Nephron progenitor cell (in vitro differentiated cells): ENCODE results near the gene ACRBP.

Source experiments
- DNase-seq: peaks from one replicate; pipeline ENCODE4 v3.0.0; 2021
- H3K27ac Mint-ChIP-seq: 2 replicates; pipeline ENCODE4 v1.8.0; 2021; ENCODE audit warnings: mild to moderate bottlenecking, moderate library complexity, mixed read lengths
- H3K27me3 Mint-ChIP-seq: 2 replicates; pipeline ENCODE4 v1.8.0; 2021; ENCODE audit warnings: mild to moderate bottlenecking, low read depth, mixed read lengths; ENCODE audit not compliant: poor library complexity
- H3K36me3 Mint-ChIP-seq: 2 replicates; pipeline ENCODE4 v1.8.0; 2021; ENCODE audit warnings: low read depth, mixed read lengths
- H3K4me1 Mint-ChIP-seq: 2 replicates; pipeline ENCODE4 v1.8.0; 2021; ENCODE audit warnings: mixed read lengths
- H3K4me3 Mint-ChIP-seq: 2 replicates; pipeline ENCODE4 v1.8.0; 2021; ENCODE audit warnings: mild to moderate bottlenecking, moderate library complexity, mixed read lengths
- H3K9me3 Mint-ChIP-seq: 2 replicates; pipeline ENCODE4 v1.8.0; 2021; ENCODE audit warnings: mild to moderate bottlenecking, moderate library complexity, mixed read lengths
- TF ChIP-seq, protein P1 (sequence below): fragments of 200-600 bp; sonication (generic); IDR thresholded peaks from 2 replicates; pipeline ENCODE4 v1.5.0; 2021; ENCODE audit warnings: antibody characterized with exemption

Gene ACRBP

DNA sequence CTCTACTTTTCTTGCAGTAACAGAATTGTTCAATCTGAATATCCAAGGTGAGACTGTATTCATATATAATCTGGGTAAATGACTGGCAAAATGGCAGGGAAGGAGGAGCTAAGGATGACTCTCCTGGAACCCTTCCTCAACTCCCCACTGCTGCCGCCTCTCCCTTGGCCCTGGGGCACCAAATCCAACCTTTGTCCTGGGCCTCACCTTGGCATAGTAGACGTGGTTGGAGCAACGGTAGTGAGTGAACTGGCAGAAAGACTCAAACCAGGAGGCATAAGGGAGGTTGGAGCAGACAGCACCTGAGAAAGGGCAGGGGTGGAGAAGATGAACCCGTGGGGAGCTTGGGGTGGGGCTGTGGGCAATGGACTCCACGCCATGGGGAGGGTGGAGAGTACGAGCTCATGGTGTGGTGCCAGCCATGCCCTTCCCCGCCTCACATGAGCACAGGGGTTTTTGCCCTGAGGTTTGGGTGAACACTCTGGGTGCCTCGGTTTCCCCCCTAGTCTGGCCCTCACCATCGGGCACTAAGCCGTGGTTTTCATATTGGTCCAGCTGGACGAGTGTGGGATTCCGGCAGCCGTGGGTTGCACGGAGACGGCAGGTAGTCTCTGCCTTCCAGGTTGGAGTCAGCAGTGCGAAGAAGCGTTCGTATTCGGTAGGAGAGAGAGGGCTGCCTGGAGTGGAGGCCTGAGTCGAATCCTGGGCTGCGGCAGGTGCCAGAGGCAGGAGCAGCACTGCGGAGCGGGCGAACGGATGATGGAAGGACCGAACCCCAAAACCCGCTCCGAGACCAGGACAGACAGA is 753 bp downstream of the ACRBP start:
- Mint-ChIP-seq H3K4me1 (peaks cover 25% of the 10 kb centered on the region), H3K36me3 (peaks cover 34% of the 10 kb centered on the region), H3K9me3 (peaks cover 13% of the 10 kb centered on the region), H3K4me3 (peak overlapping the region; percentile 86), H3K27ac (peak overlapping the region; percentile 65), H3K27me3 (peaks cover 6% of the 10 kb centered on the region)
- TF ChIP-seq, protein P1, sequence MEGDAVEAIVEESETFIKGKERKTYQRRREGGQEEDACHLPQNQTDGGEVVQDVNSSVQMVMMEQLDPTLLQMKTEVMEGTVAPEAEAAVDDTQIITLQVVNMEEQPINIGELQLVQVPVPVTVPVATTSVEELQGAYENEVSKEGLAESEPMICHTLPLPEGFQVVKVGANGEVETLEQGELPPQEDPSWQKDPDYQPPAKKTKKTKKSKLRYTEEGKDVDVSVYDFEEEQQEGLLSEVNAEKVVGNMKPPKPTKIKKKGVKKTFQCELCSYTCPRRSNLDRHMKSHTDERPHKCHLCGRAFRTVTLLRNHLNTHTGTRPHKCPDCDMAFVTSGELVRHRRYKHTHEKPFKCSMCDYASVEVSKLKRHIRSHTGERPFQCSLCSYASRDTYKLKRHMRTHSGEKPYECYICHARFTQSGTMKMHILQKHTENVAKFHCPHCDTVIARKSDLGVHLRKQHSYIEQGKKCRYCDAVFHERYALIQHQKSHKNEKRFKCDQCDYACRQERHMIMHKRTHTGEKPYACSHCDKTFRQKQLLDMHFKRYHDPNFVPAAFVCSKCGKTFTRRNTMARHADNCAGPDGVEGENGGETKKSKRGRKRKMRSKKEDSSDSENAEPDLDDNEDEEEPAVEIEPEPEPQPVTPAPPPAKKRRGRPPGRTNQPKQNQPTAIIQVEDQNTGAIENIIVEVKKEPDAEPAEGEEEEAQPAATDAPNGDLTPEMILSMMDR: no peak
- no peak for DNase-seq

DNA sequence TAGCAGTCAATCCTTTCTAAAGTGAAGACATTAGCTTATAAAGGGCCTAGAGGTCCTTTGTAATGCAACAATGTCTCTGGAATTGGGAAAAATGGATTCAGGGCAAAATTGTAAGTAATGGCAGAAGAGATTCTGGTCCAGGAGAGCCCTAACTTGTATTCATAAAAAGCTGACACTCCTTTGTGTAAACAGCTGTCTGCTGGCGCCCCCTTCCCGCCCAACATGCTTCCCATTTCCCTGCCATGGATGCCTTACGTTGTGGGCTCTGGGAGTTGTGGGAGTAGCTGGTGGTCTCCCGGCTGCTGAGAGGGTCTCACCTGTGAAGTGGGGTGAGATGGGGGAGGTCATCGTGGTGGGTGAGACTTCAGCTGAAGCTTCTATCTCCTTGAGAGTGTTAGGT is 2.3 kb downstream of the ACRBP start:
- H3K4me1 Mint-ChIP-seq: peaks cover 25% of the 10 kb centered on the region

DNA sequence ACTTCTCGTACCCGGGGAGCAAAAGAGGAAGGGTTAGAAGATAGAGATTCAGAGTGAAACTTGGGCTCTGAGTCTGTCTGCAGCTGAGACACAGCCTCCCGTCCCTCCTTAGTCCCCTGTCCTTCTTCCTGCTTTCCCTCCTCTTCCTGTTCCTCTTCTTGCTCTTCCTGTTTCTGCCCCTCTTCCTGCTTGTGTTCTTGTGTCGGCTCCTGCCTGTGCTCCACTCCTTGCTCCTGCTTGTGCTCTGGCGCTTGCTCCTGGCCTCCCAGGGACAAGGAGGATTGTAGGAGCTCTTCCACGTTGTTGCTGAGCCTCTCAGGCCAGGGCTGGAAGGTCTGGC is 3.0 kb downstream of the ACRBP start:
- no peak overlapping the region for H3K4me3 Mint-ChIP-seq
- peaks cover 9% of the 10 kb centered on the region for H3K27me3 Mint-ChIP-seq
- peaks cover 13% of the 10 kb centered on the region for H3K9me3 Mint-ChIP-seq
- TF ChIP-seq, protein P1: no peak
- no peak for DNase-seq
- peak overlapping the region; percentile 83 for H3K27ac Mint-ChIP-seq
- peaks cover 25% of the 10 kb centered on the region for H3K4me1 Mint-ChIP-seq
- peaks cover 23% of the 10 kb centered on the region for H3K36me3 Mint-ChIP-seq

More for the DNA sequence above, 2.3 kb downstream of the ACRBP start:
- H3K27ac Mint-ChIP-seq: peak overlapping the region; percentile 83
- TF ChIP-seq, protein P1: no peak
- peaks cover 23% of the 10 kb centered on the region for H3K36me3 Mint-ChIP-seq
- H3K4me3 Mint-ChIP-seq: no peak overlapping the region
- peak; percentile 21 for DNase-seq
- peaks cover 13% of the 10 kb centered on the region for H3K9me3 Mint-ChIP-seq
- H3K27me3 Mint-ChIP-seq: peaks cover 9% of the 10 kb centered on the region

DNA sequence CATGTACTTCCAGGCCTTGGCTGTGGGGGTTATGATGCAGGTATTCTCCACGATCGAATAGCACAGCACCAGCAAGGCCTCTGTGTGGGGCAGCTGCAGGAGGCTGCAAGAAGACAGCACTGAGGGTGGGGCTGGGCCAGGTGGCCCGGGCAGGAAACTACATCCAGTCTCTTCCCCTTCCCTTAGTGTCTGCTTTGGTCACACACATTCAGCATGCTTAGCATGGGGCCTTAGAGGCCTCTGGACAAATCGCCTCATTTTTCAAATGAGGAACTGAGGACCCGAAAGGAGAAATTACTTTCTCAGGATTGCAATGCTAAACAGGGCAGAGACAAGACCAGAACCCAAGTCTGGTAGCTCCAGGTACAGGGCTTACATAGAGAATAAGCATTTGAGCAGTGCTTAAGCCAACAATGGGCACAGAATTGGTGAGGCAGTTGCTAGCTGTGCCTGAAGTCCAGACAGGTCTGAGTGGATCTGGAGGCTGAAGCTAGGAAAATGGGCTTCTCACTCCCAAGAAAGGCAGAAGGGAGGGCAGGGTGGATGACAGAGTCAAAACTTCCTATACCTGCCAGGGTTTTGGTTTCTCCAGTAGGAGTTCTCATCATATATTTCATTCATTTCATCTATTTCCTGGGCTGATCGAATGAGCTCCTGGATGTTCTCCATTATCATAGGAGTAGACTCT is 3.5 kb downstream of the ACRBP start:
- Mint-ChIP-seq H3K9me3 (peaks cover 13% of the 10 kb centered on the region), H3K4me3 (no peak overlapping the region), H3K4me1 (peaks cover 26% of the 10 kb centered on the region), H3K27me3 (peaks cover 9% of the 10 kb centered on the region), H3K27ac (no peak overlapping the region), H3K36me3 (peaks cover 23% of the 10 kb centered on the region)
- no peak for DNase-seq
- TF ChIP-seq, protein P1: no peak

DNA sequence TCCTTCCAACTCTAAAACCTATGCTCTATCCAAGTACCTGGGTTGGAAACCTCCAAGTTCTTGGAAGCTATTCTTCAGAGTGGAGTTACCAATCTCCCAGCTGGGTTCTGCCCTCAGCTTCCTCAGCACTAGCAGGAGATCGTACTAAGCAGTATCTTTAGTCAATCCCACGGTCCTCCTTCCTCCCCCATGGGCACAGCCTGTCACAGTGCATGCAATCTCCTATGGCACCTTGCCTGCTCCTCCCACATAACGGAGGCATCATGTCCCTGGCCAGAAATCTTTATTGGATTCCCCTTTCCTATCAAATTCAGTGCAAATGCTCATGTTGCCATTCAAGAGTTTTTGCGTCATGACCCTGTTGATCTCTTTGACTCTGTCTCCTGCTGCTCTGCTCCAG is 6.1 kb downstream of the ACRBP start:
- peaks cover 13% of the 10 kb centered on the region for H3K9me3 Mint-ChIP-seq
- peaks cover 9% of the 10 kb centered on the region for H3K27me3 Mint-ChIP-seq
- H3K36me3 Mint-ChIP-seq: peaks cover 5% of the 10 kb centered on the region
- peaks cover 31% of the 10 kb centered on the region for H3K4me1 Mint-ChIP-seq
- no peak for DNase-seq
- TF ChIP-seq, protein P1: no peak
- no peak overlapping the region for H3K4me3 Mint-ChIP-seq
- no peak overlapping the region for H3K27ac Mint-ChIP-seq
